HG03025 (cell line): Measurements from ENCODE around the gene RNASE13.

Source experiments
- ATAC-seq: cut with Tn5 transposase; IDR thresholded peaks from one replicate; pipeline ENCODE4 v1.9.1; 2021; ENCODE audit warnings: mild to moderate bottlenecking, moderate library complexity; ENCODE audit not compliant: unreplicated experiment, low FRiP score

RNASE13 gene, protein sequence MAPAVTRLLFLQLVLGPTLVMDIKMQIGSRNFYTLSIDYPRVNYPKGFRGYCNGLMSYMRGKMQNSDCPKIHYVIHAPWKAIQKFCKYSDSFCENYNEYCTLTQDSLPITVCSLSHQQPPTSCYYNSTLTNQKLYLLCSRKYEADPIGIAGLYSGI

DNA sequence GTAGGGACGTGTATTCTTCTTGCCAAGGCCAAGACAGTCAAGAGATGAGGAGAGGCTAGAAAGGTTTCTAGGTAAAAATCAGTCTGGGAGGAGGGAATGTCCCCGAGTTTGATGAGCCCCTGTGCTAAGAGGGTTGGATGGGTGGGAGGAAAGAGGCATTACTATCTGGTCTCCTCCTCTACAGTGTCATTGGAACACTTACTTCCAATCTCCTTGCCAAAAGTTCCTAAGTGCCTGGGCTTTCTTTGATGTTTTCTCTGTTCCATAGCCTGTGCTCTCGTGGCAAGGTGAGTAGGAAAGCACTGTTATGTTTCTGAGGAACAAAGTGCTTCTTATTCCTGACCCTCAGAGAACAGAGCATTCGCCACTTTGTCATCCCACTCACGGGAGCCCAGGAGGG, at the start of gene RNASE13:
Gene RNASE13 (minus strand): TSS at position 101 of the 400 bp plus-strand sequence. CDS start 519 bp downstream, outside the sequence.
- ATAC-seq, result no peak

DNA sequence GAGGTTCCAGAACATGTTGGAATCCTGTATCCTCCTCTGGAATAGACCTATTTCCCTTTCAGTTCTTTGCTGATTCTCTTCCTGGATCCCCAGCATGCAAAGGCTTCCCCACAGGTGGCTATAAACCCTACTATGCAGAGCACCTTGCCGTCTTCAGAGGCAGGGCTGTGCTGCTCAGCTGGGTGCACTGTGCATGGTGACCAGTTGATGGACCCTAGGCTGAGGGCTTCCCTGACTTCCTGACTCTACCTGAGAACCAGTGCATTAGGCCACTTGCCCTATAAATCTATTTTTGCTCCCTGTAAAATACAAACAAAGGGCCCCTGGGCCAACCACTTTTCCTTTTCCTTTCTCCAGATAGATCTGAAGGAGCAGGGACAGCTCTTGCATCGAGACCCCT, 49.8 kb upstream of the RNASE13 start:
- ATAC-seq, result no peak

- no peak for ATAC-seq
Observed at GRCh38 chr14:21083565-21084325, 49.1 kb upstream of the RNASE13 start.

DNA sequence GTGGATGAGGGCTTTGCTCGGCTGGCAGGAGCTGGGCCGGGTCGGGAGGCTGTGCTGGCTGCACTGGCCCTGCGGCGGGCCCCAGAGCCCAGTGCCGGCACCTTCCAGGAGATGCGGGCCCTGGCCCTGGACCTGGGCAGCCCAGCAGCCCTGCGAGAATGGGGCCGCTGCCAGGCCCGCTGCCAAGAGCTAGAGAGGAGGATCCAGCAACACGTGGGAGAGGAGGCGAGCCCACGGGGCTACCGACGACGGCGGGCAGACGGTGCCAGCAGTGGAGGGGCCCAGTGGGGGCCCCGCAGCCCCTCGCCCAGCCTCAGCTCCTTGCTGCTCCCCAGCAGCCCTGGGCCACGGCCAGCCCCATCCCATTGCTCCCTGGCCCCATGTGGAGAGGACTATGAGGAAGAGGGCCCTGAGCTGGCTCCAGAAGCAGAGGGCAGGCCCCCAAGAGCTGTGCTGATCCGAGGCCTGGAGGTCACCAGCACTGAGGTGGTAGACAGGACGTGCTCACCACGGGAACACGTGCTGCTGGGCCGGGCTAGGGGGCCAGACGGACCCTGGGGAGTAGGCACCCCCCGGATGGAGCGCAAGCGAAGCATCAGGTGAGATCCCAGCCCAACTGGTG, 47.0 kb upstream of the RNASE13 start:
- no peak for ATAC-seq

DNA sequence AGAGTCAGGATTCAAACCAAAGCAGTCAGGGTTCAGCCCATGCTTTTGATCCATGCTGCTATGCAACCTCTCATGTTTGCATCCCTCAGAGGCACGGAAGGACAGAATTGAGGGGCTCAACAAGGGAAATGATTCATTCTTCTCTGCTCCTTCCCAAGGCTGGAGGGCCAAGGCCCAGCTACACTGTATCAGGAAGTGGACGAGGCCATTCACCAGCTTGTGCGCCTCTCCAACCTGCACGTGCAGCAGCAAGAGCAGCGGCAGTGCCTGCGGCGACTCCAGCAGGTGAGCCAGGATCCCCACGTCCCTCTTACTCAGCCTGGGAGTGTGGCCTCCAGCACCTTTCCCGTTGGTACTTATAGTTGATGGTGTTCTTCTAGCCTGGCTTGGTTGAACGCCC, 44.1 kb upstream of the RNASE13 start:
- no peak for ATAC-seq

DNA sequence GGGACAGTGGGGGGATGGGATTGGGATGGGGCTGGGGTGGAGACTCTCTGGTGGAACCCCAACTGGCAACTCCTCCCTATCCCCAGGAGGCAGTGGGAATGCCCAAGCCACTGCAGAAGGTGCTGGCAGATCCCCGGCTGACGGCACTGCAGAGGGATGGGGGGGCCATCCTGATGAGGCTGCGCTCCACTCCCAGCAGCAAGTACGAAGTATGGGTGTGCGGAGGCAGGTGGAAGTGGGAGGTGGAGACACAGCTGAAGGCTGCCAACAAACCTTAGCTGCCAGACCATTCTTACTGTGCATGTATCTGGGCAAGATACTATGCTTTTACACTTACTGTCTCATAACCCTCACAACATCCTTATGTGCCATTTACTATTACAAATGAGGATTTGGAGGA, 43.7 kb upstream of the RNASE13 start:
- ATAC-seq, result no peak

- ATAC-seq, result no peak
Observed at GRCh38 chr14:21077672-21078071, 43.1 kb upstream of the RNASE13 start.

- ATAC-seq, result no peak
Observed at GRCh38 chr14:21075719-21076437, 41.3 kb upstream of the RNASE13 start.

DNA sequence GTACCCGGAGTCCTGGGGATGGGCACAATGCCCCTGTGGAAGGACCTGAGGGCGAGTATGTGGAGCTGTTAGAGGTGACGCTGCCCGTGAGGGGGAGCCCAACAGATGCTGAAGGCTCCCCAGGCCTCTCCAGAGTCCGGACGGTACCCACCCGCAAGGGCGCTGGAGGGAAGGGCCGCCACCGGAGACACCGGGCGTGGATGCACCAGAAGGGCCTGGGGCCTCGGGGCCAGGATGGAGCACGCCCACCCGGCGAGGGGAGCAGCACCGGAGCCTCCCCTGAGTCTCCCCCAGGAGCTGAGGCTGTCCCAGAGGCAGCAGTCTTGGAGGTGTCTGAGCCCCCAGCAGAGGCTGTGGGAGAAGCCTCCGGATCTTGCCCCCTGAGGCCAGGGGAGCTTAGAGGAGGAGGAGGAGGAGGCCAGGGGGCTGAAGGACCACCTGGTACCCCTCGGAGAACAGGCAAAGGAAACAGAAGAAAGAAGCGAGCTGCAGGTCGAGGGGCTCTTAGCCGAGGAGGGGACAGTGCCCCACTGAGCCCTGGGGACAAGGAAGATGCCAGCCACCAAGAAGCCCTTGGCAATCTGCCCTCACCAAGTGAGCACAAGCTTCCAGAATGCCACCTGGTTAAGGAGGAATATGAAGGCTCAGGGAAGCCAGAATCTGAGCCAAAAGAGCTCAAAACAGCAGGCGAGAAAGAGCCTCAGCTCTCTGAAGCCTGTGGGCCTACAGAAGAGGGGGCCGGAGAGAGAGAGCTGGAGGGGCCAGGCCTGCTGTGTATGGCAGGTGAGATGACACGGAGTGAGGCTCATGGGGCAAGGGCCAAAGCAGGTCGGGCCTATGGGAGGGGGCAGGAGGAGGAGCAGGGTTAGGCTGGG, 40.0 kb upstream of the RNASE13 start:
- no peak for ATAC-seq

DNA sequence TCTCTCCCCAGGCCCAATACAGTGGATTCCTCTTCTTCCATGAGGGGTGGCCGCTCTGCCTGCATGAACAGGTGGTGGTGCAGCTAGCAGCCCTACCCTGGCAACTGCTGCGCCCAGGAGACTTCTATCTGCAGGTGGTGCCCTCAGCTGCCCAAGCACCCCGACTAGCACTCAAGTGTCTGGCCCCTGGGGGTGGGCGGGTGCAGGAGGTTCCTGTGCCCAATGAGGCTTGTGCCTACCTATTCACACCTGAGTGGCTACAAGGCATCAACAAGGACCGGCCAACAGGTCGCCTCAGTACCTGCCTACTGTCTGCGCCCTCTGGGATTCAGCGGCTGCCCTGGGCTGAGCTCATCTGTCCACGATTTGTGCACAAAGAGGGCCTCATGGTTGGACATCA, 39.3 kb upstream of the RNASE13 start:
- ATAC-seq, result no peak

DNA sequence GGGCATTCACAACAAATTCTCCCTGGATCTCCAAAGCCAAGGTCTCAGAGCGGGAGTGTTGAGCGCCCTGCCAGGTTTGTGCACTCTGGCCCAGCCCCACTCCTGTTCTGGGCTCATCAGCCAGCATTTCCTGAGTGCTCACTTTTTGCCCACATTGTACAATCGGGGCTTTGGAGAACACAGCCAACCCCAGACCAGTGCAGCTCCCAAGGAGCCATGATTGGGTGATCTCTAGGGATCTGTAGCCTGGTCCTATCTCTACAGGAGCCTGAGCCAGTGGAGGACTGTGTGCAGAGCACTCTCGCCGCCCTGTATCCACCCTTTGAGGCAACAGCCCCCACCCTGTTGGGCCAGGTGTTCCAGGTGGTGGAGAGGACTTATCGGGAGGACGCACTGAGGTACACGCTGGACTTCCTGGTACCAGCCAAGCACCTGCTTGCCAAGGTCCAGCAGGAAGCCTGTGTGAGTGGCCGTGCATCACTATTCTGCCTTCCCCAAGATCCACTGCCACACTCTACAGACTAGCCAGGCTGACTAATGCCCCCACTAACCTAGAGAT, 38.3 kb upstream of the RNASE13 start:
- no peak for ATAC-seq

DNA sequence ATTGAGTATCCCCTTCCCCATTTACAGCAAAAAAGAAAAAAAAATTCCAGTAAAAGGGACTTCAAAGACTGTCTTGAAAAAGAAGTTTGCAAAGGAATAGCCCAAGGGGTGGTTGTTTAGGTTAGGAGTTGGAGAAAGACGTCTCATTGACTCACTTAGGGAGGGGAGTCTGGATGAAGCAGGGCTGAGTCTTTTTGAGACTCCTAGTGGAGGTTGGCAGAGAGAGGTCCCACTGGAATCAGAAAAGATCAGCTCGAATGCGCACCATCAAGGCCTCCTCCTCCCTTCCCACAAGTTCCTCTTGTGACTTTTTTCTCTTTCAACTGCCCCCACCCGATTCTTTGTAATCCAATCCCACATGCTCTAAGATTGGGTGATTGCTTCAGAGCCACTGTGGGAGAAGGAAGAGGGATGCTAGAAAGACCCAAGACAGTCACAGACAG, 37.4 kb upstream of the RNASE13 start:
- no peak for ATAC-seq

- ATAC-seq, result no peak
Observed at GRCh38 chr14:21071225-21072030, 36.8 kb upstream of the RNASE13 start.

DNA sequence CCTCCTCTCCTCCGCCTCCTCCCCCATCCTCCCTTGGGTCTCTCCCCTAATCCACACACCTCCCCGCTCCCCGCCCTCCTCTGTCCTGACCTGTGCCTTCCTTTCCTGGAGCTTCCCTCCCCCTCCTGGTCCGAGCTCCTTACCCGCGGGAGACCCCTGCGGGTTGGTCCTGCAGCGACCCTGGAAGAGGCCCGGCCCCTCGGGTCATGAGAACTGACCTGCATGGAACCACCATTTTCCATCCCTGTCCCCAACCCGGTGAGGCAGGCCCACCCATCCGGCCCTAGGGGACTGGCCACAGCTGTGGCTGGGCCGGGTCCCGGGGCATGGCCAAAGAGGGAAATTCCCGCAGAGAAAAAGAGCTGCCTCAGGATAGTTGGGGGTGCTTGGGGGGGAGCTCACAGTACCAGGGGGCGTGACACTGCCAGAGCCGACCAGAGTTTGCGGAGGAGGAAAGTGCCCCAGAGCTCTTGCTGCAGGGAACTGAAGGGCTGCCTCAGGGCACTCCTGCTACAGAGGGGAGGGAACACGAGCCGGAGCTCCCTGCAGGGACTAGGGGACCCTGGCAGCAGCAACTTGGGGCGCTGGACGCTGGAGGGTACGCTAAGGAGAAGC, 36.1 kb upstream of the RNASE13 start:
- no peak for ATAC-seq

DNA sequence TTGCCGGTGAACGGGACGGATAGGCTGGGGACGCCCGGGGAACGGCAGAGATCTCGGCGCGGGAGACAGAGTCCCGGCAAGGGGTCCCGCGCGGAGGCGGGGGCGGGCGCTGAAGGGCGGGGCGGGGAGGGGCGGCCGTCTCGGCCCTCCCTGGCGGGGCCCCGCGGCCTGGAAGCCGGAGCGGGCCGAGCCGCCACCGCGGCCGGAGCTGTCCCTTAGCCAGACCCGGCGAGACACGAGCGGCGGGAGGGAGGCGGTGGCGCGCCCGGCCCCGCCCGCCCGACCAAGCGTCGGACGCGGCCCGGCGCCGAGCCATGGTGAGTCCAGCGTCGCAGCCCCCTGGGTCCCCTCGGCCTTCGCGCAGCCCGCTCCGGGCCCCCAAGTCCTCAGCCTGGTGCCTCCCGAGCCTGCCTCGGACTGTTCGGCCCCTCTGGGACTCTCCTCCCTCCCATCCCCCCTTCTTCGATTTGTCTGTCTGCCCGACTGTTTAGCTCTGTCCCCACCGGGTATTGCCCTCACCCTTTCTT, 35.5 kb upstream of the RNASE13 start, which contains the start of gene ARHGEF40:
Gene ARHGEF40 (plus strand): TSS at position 222 of the 527 bp plus-strand sequence. CDS start 93 bp downstream, at position 315.
- ATAC-seq, result no peak

DNA sequence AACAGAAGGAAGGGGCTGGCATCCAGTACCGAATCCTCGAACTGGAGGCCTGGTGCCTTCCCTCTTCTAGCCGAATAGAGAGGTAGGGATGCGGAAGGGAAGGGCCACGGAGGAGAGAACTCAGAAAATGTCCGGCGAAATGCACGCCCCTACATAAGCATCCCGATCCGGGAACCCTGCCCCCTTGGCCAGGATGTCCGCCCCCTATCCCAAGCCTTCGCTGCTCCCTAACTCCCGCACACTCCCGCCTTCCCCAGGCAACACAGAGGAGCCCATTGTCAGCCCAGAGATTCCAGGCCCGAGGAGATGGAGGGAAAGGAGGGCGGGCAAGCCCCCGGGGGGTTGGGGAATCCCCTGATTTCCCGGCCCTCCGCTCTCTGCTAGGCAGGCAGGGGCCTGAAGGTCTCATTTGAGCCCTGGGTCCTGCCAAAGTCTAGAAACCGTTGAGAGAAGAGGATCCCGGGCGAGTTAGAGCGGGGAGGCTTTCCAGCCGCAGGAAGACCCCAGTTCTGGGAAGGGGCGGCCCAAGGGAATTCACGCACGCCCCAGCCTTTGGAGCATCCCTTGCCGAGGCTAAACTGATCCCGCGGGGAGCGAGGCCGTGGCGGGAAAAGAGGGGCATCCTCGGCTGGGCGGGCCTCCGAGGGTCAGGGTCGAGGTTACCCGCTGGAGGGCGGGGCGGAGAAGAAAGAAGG, 34.9 kb upstream of the RNASE13 start:
- no peak for ATAC-seq

DNA sequence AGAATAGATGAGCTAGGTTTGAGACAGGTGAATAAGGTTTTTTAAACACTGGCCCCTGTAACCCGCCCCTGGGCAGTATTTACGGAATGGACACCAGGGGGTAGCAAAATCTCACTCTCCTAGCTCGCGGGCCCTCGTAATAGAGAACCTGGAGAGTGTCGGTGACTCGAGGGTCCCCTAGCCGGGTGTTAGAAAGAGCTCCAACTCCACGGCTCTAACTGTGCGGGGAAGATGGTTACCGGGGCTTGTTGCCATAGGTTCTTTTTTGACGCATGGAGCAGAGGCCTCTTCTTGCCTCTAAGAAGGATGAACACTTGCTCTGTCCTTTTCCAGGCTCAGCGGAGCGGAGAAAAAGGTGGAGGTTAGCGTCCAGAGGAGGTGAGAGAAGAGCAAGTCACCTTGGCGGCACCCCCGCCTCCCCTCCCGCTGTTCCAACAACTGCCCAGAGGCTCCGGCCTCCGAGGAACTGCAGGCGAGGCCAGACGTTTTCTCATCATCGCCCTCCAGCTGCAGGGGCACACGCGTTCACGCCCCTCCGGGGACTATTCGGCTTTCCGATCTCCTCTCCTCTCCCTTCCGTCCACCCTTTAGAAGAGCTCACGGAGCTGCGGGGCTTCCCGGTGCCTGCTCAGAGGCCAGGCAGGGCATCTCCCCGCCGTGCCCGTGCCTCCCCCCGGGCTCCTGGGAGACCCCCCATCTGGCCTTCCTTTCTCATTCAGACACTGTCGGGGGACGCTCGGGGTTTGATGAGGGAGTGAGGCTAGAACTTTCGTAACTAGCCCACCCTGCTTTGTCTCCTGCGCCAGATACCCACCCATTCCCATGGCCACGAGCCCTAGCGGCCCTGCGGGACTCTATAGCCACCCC, 34.1 kb upstream of the RNASE13 start:
- ATAC-seq, result no peak
